HG02623 (cell line): Measurements from ENCODE around the gene P2RX1.

Experiments
- ATAC-seq: cut with Tn5 transposase; IDR thresholded peaks from one replicate; pipeline ENCODE4 v1.9.1; 2021; ENCODE audit warnings: moderate library complexity; ENCODE audit not compliant: unreplicated experiment

Gene P2RX1

DNA sequence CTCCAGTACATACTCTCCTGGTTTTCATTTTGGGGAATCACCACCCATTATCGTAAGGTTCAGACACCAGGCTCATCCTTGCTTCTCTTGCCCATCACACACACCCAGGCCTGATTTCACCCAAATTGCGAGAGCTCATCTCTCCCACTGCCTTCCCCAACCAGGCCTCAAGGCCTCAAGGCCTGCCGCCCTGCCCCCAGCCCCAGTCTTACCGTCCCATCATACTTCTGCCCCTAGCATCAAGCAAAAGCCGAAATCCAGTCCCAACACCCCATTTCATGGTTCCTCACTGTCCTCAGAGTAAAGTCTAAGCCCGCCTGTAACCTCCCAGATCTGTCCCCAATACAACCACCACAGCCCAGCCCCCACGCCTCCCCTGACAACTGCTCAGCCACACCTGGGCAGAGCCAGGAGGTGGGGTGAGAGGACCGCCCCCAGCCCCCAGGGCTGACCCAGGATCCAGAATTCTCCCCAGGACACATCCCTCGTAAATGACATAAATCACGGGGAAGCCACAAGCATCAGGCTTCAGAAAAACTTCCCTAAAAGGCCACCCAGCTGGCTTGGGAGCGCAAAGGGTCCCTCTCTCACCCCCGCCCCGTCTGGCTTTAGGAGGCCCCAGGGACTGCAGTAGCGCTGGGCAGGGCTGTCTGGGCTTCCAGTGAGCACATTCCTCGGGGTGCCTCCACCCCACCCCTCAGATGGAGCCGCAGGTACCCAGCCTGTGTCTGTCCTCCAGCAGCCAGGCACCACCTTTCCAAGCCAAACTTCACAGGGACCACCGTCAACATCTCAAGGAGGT is 9.6 kb upstream of the P2RX1 start:
- no peak for ATAC-seq

DNA sequence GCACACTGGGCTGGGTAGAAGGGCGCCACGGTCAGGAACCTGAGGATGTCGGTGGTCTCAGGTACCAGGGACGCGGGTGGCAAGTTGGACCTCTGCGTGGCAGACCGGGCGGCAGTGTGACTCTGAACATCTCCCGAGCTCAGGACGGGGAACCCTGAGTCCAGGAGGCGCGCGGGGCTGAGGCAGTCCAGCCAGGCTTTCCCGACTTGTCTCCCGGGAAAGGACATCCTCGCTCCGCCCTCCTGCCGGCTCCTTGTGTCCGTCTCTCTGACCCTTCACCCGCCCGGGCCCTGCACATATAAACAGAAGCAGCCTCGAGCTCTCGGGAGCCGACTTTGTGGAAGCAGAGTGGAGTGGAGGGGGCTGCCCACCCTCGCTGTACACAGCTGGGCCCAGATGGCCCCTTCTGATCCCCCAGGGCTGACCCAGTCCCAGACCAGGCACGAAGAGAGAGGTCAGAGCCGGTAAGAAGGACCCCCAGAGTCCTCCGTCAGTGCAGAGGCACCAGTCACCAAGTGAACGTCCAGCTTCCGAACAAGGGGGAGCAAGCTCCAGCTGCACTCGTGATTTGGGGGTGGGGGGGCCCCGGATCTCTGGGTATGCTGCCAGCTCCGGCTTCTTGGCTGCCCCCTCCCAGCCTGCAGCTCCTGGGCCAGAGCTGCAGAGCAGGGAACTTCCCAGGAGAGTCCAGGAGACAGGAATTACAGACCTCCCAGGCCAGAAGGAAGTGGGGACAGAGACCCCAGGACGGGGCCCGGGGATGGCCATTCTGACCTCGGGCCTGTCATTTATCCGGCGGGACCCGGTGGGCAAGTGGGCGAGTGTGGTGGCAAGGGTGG is 8.5 kb upstream of the P2RX1 start:
- no peak for ATAC-seq

DNA sequence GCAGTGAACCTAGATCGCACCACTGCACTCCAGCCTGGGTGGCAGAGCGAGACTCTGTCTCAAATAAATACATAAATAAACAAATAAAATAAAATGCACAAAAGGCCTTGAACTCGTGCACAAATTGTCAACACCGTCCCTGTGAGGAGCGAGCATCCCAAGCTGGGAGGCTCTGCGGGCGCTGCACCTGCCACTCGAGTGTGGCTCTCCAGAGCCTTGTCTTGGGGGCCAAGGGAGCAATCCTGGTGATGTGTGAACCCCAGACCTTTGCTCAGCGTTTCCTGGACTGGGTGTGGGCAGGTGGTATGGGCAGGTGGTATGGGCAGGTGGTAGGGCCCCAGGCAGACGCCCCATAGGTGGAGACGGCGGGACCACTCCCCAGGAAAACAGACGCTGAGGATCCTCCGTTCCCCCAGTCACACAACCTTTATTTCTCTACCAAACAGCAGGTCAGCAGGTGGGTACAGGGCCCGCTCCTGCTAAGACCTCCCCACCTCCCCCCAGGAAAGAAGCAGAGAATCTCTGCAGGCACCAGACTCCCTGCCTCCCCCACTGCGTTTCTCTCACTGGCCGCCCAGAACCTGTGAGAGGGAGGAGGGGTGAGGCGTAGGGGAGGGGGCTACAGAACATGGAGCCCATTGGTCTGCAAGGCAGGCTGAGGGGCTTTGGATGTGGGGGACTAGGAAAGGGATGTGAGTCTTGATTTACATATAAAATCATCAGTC is 7.4 kb upstream of the P2RX1 start:
- no peak for ATAC-seq

GRCh38 chr17:3922765-3923164 is 6.5 kb upstream of the P2RX1 start:
- ATAC-seq: no peak

DNA sequence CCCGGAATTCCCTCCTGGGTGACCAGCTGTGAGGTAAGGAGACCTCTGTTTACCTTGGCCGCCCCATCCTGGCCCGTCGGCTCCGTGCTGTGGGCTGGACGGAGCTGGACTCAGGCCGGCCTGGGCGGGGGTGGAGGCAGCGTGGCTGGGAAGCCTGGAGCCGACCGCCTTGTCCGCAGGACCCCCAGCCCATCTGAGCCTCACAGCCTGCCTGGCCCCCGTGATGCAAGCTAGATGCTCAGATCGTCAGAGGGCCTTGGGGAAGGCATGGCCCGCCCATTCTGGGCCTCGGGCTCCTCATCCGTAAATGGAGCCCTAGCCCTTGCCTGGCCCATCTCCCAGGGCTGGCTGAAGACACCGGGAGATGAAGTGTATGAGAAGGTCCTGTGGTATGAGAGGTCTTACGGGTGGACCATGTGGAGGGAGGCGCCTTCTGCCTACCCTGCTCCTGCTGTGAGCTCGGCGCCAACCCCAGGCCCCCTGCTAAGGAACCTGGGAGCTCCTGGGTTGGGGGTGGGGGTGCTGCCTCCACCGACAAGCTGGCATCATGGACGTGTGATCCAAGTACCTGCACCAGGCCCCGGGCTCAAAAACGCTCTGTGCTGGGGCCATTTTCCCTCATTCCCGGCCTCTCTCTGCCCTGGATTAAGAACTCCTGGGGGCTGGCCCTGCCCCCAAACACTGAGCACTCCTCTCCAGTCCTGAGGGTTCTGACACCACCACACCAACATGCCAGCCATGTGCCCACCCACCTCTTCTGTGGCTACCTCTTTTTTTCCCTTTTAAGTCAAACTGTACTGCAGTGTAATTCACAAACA is 5.4 kb upstream of the P2RX1 start:
- ATAC-seq: no peak

GRCh38 chr17:3921006-3921405 is 4.7 kb upstream of the P2RX1 start:
- no peak for ATAC-seq

GRCh38 chr17:3919123-3919624 is 2.9 kb upstream of the P2RX1 start:
- ATAC-seq: no peak

- ATAC-seq: no peak
These were observed 2.3 kb upstream of the P2RX1 start for GRCh38 chr17:3918372-3919122.

DNA sequence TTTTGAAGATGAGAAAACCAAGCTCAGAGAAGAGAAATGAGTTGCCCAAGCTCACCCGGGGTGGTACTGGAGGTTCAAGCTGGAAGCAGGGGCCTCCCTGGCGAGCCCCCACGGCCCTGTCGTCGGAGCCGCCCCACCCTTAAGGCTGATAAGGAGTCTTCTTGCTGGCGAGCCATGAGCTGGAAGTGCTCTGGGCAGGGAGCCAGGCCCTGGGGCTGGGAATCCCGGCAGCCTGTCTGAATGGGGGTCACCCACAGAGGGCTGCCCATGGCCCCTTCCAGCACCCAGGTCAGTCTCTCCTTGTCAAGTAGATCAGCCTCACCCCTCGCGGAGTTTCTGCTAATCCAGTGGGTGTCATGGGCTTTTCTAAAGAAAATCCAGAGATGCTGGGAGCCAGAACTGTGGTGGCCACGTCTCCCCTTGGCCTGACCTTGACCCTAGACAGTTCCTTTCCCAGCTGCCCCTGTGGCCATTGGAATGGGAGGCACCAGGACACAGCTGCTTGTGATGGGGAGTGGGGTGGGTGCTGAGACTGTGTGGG is 1.2 kb upstream of the P2RX1 start:
- ATAC-seq: no peak

DNA sequence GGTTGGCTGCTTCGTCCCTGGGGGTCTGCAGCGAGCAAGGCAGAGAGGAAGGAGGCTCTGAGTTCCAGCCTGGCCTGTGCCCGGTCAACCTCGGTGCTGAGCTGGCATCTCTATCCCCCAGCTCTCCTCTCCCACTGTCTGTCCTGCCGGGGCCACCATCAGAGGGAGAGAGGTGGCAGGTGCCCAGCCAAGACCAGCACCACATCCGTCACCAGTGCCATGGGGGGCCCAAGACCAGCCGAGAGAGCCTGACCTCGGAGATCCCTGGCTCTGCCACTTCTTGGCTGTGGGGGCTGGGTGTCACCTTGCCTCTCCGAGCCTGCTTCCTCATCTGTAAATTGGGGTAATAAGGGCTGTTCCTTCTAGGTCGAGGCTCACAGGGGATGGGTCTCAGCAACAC is 560 bp upstream of the P2RX1 start:
- ATAC-seq: no peak

DNA sequence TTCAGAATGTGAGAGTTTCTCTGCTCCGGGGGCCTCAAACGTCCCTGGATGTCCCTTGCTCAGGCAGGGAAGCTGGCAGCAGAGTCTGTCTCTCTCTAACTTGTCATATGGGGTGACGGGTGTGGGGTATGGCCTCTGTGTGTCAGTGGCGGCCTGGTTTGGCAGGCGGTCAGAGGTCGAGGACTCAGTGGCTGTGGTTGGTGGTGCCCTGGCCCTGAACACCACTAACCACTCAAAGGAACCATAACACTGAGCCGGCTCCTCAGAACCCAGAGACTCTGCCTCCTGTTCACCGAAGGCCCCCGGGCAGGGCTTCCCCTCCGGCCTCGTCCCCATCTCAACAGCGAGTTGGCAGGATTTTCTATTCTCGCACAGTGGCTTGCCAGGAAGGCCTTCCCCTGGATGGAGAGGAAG is 677 bp downstream of the P2RX1 start:
- no peak for ATAC-seq

- ATAC-seq: peak; percentile 47
These were observed 2.0 kb downstream of the P2RX1 start for GRCh38 chr17:3914312-3914670.

- peak; percentile 34 for ATAC-seq
These were observed 2.5 kb downstream of the P2RX1 start for GRCh38 chr17:3913531-3914311.

GRCh38 chr17:3912827-3913226 is 3.4 kb downstream of the P2RX1 start:
- ATAC-seq: no peak

- ATAC-seq: peak; percentile 62
These were observed 4.8 kb downstream of the P2RX1 start for GRCh38 chr17:3911271-3912053.

DNA sequence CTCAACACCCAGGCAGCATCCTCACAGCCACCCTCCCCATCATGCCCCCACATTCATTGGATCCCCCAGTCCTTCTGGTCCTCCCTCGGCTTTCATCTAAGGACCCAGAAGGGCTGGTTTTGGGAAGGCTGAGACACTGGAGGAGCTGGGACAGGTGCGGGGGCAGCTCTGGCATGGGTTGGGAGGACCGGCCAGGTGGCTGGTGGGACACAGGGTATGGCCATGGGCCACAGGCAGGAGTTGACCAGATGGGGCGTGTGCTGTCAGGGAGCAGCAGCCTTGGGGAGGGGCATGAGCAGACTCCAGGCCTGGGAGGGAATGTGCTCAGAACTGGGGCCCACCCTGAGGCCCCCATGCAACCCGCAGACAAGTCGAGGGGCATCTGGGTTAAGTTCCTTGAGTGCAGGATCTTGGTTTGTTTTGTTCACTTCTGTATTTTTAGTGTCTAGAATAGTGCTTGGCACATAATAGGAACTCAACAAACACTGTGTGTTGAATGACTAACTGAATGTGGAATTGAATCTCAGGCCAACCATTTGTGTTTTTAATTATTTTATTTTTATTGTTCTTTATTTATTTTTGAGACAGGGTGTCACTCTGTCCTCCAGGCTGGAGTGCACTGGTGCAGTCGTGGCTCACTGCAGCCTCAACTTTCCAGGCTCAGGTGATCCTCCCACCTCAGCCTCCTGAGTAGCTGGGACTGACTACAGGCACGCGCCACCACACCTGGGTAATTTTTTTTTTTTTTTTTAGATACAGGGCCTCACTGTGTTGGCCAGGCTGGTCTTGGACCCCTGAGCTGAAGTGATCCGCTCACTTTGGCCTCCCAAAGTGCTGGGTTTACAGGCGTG is 5.6 kb downstream of the P2RX1 start:
- no peak for ATAC-seq

GRCh38 chr17:3909257-3909656 is 7.0 kb downstream of the P2RX1 start:
- no peak for ATAC-seq
